GM23338 (cell line): Measurements from ENCODE around the gene GOLGA8N. TPM values are rescaled to one million over a fixed set of nuclear protein-coding genes. Genes with fewer than 3 reads are reported as not detected.

ENCODE experiments used
- ATAC-seq: fragments of 200-7000 bp; cut with Tn5 transposase; 3 replicates; pipeline ENCODE4 v1.9.1; 2020
- DNase-seq: peaks from one replicate; pipeline ENCODE4 v3.0.0-alpha.2; 2015; ENCODE audit warnings: low spot score
- H2AFZ ChIP-seq: fragments of 200-600 bp; sonication (generic); 2 replicates; pipeline ENCODE4 v1.8.0; 2016; ENCODE audit warnings: antibody characterized with exemption, mild to moderate bottlenecking, moderate library complexity
- H3F3A ChIP-seq: fragments of 200-600 bp; sonication (generic); replicated peaks from 2 replicates; pipeline ENCODE4 v1.8.0; 2017; ENCODE audit warnings: antibody characterized with exemption, mixed run types, low read depth
- H3K27ac ChIP-seq: fragments of 200-600 bp; sonication (generic); 2 replicates; pipeline ENCODE4 v1.6.1; 2016; ENCODE audit warnings: low read depth
- H3K27me3 ChIP-seq: fragments of 200-600 bp; sonication (generic); 2 replicates; pipeline ENCODE4 v1.8.0; 2016; ENCODE audit warnings: mild to moderate bottlenecking, mixed run types, moderate library complexity; ENCODE audit not compliant: insufficient read depth
- H3K36me3 ChIP-seq: fragments of 200-600 bp; sonication (generic); 2 replicates; pipeline ENCODE4 v1.8.0; 2016; ENCODE audit warnings: mild to moderate bottlenecking; ENCODE audit not compliant: insufficient read depth
- H3K4me1 ChIP-seq: fragments of 200-600 bp; sonication (generic); 2 replicates; pipeline ENCODE4 v1.8.0; 2016; ENCODE audit warnings: mild to moderate bottlenecking, moderate library complexity; ENCODE audit not compliant: insufficient read depth
- H3K4me2 ChIP-seq: fragments of 200-600 bp; sonication (generic); 2 replicates; pipeline ENCODE4 v1.7.1; 2017; ENCODE audit warnings: mixed run types
- H3K4me3 ChIP-seq: fragments of 200-600 bp; sonication (generic); 2 replicates; pipeline ENCODE4 v1.6.1; 2016; ENCODE audit warnings: mixed run types
- H3K79me2 ChIP-seq: fragments of 200-600 bp; sonication (generic); replicated peaks from 2 replicates; pipeline ENCODE4 v1.8.0; 2017; ENCODE audit warnings: mild to moderate bottlenecking; ENCODE audit not compliant: insufficient read depth
- H3K9me2 ChIP-seq: fragments of 200-600 bp; sonication (generic); 2 replicates; pipeline ENCODE4 v1.8.0; 2017; ENCODE audit not compliant: insufficient read depth
- H4K20me1 ChIP-seq: fragments of 200-600 bp; sonication (generic); replicated peaks from 2 replicates; pipeline ENCODE4 v1.8.0; 2017; ENCODE audit warnings: mild to moderate bottlenecking; ENCODE audit not compliant: insufficient read depth
- H3K27ac Mint-ChIP-seq: 2 replicates; pipeline ENCODE4 v1.8.0; 2020; ENCODE audit warnings: inconsistent platforms, mild to moderate bottlenecking, moderate library complexity, mixed read lengths
- H3K27me3 Mint-ChIP-seq: 3 replicates; pipeline ENCODE4 v1.8.0; 2022; ENCODE audit warnings: low read depth, mild to moderate bottlenecking, moderate library complexity, mixed read lengths, inconsistent platforms; ENCODE audit not compliant: insufficient read depth, poor library complexity
- H3K36me3 Mint-ChIP-seq: 3 replicates; pipeline ENCODE4 v1.8.0; 2021; ENCODE audit warnings: low read depth, mild to moderate bottlenecking, inconsistent platforms, moderate library complexity, mixed read lengths
- H3K4me1 Mint-ChIP-seq: 3 replicates; pipeline ENCODE4 v1.8.0; 2020; ENCODE audit warnings: mild to moderate bottlenecking, inconsistent platforms, mixed read lengths
- H3K4me3 Mint-ChIP-seq: 3 replicates; pipeline ENCODE4 v1.8.0; 2021; ENCODE audit warnings: moderate library complexity, mild to moderate bottlenecking, inconsistent platforms, mixed read lengths
- H3K9me3 Mint-ChIP-seq: 3 replicates; pipeline ENCODE4 v1.8.0; 2020; ENCODE audit warnings: moderate library complexity, mild to moderate bottlenecking, inconsistent platforms, mixed read lengths
- CREB1 ChIP-seq: fragments of 250-450 bp; sonication (Bioruptor Pico); IDR thresholded peaks from 2 replicates; pipeline ENCODE4 v1.5.0; 2020; ENCODE audit warnings: low read depth, mild to moderate bottlenecking, moderate library complexity
- CTCF ChIP-seq, 2 experiments: fragments of 200-600 bp in 1 of 2; sonication (generic) in 1 of 2; conservative IDR thresholded peaks; 2 replicates each; pipeline versions ENCODE4 v1.5.1 to v1.6.1; 2016 to 2017; ENCODE audit warnings: antibody characterized with exemption in 2 of 2, low read depth in 2 of 2, mild to moderate bottlenecking in 2 of 2, moderate library complexity in 1 of 2
- EZH2 ChIP-seq: fragments of 200-600 bp; sonication (generic); IDR thresholded peaks from one replicate; pipeline ENCODE4 v1.8.0; 2017; ENCODE audit warnings: antibody characterized with exemption, mild to moderate bottlenecking, low read depth; ENCODE audit not compliant: unreplicated experiment
- EZH2phosphoT487 ChIP-seq: fragments of 200-600 bp; sonication (generic); IDR thresholded peaks from one replicate; pipeline ENCODE4 v1.8.1; 2018; ENCODE audit warnings: antibody characterized with exemption; ENCODE audit not compliant: unreplicated experiment
- JUNB ChIP-seq: IDR thresholded peaks from one replicate; pipeline ENCODE4 v1.6.1; 2016; ENCODE audit warnings: antibody characterized with exemption; ENCODE audit not compliant: unreplicated experiment
- NANOG ChIP-seq: IDR thresholded peaks from 2 replicates; pipeline ENCODE4 v1.6.1; 2016; ENCODE audit warnings: antibody characterized with exemption, borderline replicate concordance
- POLR2AphosphoS5 ChIP-seq: IDR thresholded peaks from 2 replicates; pipeline ENCODE4 v1.6.1; 2016; ENCODE audit warnings: antibody characterized with exemption, low read depth
- ZNF114 ChIP-seq: fragments of 250-450 bp; sonication (Bioruptor Pico); IDR thresholded peaks from 2 replicates; pipeline ENCODE4 v1.5.0; 2020; ENCODE audit warnings: mild to moderate bottlenecking, moderate library complexity
- ZNF331 ChIP-seq: fragments of 250-450 bp; sonication (Bioruptor Pico); IDR thresholded peaks from 2 replicates; pipeline ENCODE4 v1.5.0; 2020; ENCODE audit warnings: low read depth, mild to moderate bottlenecking, moderate library complexity
- polyA plus RNA-seq: library from polyadenylated mRNA; unstranded; fragments of >200 nt; fragmentation: Nextera tagmentation; extraction: Ambion mirVana; gene quantifications from 2 replicates; pipeline ENCODE4 v1.2.1, GENCODE V29; 2016
- total RNA-seq: library from RNA; depleted of rRNA; stranded (reverse); fragments of >200 nt; shearing (Covaris generic); gene quantifications from 2 replicates; pipeline ENCODE4 v1.2.3, GENCODE V29; 2014
- TF ChIP-seq, protein P1 (sequence below): fragments of 250-450 bp; sonication (Bioruptor Pico); IDR thresholded peaks from 2 replicates; pipeline ENCODE4 v1.5.0; 2020; ENCODE audit warnings: mild to moderate bottlenecking, moderate library complexity
- TF ChIP-seq, protein P2 (sequence below): IDR thresholded peaks from 2 replicates; pipeline ENCODE4 v1.6.1; 2016; ENCODE audit warnings: antibody characterized with exemption

Gene GOLGA8N
- total and polyA plus RNA-seq, 2 experiments from 2014 or later, result 0.40 to 14.8 TPM

- no peak overlapping the region for H3K4me3 Mint-ChIP-seq
- no peak for ATAC-seq
- no peak overlapping the region for H3K27ac Mint-ChIP-seq
- no peak overlapping the region for H3K4me2 ChIP-seq
- no peaks in the 10 kb centered on the region for H3K9me3 Mint-ChIP-seq
- DNase-seq, result no peak
- H3F3A ChIP-seq, result no peaks in the 10 kb centered on the region
- H3K79me2 ChIP-seq, result peaks cover 5% of the 10 kb centered on the region; the same call in 1 of the 2 replicates
- no peak overlapping the region for H3K4me3 ChIP-seq
- TF ChIP-seq EZH2, result no peak
- TF ChIP-seq ZNF331 (CRISPR knock-in tag), result no peak
- no peak for TF ChIP-seq CTCF (conservative IDR thresholded peaks at IDR 0.05; ENCODE audit: low read depth in 2 of 2)
- TF ChIP-seq CREB1 (CRISPR knock-in tag), result no peak
- TF ChIP-seq NANOG, result no peak
- TF ChIP-seq EZH2phosphoT487, result no peak
- TF ChIP-seq, protein P1, sequence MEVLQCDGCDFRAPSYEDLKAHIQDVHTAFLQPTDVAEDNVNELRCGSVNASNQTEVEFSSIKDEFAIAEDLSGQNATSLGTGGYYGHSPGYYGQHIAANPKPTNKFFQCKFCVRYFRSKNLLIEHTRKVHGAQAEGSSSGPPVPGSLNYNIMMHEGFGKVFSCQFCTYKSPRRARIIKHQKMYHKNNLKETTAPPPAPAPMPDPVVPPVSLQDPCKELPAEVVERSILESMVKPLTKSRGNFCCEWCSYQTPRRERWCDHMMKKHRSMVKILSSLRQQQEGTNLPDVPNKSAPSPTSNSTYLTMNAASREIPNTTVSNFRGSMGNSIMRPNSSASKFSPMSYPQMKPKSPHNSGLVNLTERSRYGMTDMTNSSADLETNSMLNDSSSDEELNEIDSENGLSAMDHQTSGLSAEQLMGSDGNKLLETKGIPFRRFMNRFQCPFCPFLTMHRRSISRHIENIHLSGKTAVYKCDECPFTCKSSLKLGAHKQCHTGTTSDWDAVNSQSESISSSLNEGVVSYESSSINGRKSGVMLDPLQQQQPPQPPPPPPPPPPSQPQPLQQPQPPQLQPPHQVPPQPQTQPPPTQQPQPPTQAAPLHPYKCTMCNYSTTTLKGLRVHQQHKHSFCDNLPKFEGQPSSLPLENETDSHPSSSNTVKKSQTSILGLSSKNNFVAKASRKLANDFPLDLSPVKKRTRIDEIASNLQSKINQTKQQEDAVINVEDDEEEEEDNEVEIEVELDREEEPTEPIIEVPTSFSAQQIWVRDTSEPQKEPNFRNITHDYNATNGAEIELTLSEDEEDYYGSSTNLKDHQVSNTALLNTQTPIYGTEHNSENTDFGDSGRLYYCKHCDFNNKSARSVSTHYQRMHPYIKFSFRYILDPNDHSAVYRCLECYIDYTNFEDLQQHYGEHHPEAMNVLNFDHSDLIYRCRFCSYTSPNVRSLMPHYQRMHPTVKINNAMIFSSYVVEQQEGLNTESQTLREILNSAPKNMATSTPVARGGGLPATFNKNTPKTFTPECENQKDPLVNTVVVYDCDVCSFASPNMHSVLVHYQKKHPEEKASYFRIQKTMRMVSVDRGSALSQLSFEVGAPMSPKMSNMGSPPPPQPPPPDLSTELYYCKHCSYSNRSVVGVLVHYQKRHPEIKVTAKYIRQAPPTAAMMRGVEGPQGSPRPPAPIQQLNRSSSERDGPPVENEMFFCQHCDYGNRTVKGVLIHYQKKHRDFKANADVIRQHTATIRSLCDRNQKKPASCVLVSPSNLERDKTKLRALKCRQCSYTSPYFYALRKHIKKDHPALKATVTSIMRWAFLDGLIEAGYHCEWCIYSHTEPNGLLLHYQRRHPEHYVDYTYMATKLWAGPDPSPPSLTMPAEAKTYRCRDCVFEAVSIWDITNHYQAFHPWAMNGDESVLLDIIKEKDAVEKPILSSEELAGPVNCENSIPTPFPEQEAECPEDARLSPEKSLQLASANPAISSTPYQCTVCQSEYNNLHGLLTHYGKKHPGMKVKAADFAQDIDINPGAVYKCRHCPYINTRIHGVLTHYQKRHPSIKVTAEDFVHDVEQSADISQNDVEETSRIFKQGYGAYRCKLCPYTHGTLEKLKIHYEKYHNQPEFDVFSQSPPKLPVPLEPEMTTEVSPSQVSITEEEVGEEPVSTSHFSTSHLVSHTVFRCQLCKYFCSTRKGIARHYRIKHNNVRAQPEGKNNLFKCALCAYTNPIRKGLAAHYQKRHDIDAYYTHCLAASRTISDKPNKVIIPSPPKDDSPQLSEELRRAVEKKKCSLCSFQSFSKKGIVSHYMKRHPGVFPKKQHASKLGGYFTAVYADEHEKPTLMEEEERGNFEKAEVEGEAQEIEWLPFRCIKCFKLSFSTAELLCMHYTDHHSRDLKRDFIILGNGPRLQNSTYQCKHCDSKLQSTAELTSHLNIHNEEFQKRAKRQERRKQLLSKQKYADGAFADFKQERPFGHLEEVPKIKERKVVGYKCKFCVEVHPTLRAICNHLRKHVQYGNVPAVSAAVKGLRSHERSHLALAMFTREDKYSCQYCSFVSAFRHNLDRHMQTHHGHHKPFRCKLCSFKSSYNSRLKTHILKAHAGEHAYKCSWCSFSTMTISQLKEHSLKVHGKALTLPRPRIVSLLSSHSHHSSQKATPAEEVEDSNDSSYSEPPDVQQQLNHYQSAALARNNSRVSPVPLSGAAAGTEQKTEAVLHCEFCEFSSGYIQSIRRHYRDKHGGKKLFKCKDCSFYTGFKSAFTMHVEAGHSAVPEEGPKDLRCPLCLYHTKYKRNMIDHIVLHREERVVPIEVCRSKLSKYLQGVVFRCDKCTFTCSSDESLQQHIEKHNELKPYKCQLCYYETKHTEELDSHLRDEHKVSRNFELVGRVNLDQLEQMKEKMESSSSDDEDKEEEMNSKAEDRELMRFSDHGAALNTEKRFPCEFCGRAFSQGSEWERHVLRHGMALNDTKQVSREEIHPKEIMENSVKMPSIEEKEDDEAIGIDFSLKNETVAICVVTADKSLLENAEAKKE (CRISPR knock-in tag), result no peak
- no peak for TF ChIP-seq ZNF114 (CRISPR knock-in tag)
- no peak for TF ChIP-seq POLR2AphosphoS5
- TF ChIP-seq JUNB, result no peak
- TF ChIP-seq, protein P2, sequence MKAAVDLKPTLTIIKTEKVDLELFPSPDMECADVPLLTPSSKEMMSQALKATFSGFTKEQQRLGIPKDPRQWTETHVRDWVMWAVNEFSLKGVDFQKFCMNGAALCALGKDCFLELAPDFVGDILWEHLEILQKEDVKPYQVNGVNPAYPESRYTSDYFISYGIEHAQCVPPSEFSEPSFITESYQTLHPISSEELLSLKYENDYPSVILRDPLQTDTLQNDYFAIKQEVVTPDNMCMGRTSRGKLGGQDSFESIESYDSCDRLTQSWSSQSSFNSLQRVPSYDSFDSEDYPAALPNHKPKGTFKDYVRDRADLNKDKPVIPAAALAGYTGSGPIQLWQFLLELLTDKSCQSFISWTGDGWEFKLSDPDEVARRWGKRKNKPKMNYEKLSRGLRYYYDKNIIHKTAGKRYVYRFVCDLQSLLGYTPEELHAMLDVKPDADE, result no peak
- peaks cover 12% of the 10 kb centered on the region; the same call in 1 of the 3 replicates for H3K36me3 Mint-ChIP-seq
- H3K4me1 Mint-ChIP-seq, result peaks cover 25% of the 10 kb centered on the region
- H3K9me2 ChIP-seq, result no peaks in the 10 kb centered on the region
- H3K27ac ChIP-seq, result no peak overlapping the region
- H3K4me1 ChIP-seq, result peaks cover 16% of the 10 kb centered on the region
- H2AFZ ChIP-seq, result no peak overlapping the region
- H4K20me1 ChIP-seq, result 0 out of 2 replicates have a peak, but pooled peaks cover 3% of the 10 kb centered on the region
- peaks cover 1% of the 10 kb centered on the region for H3K27me3 Mint-ChIP-seq
- H3K27me3 ChIP-seq, result no peaks in the 10 kb centered on the region
- H3K36me3 ChIP-seq, result no peaks in the 10 kb centered on the region
Observed at GRCh38 chr15:32656496-32656895, 63.2 kb downstream of the GOLGA8N start.
